ENCODE results near the gene DPH2.

DNA sequence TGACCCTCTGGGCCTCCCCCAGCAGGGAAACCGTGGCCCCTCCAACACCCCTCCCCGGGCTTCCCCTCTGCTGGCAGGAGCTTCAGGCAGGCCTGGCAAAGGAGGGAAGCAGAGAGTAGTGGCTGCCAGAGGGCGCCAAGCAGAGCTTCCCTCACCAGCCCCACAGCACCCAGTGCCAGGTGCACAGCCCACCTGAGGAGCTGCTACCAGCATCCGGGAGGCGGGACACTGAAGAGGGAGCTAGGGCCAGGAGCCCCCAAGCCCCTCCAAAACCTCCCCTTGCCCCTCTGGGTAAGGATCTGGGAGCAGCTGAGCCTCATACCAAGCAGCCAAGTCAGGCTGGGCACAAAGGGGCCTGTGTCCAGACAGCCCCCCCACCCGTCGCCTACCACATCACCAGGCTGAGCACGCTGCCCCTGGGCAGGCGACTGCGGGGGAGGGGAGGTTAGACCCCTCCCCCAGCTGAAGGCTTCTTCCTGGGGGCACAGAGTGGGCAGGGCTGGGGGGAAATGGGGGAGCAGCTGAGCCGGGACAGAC lies 41.2 kb downstream of the DPH2 start:
- TF ChIP-seq, protein P1, sequence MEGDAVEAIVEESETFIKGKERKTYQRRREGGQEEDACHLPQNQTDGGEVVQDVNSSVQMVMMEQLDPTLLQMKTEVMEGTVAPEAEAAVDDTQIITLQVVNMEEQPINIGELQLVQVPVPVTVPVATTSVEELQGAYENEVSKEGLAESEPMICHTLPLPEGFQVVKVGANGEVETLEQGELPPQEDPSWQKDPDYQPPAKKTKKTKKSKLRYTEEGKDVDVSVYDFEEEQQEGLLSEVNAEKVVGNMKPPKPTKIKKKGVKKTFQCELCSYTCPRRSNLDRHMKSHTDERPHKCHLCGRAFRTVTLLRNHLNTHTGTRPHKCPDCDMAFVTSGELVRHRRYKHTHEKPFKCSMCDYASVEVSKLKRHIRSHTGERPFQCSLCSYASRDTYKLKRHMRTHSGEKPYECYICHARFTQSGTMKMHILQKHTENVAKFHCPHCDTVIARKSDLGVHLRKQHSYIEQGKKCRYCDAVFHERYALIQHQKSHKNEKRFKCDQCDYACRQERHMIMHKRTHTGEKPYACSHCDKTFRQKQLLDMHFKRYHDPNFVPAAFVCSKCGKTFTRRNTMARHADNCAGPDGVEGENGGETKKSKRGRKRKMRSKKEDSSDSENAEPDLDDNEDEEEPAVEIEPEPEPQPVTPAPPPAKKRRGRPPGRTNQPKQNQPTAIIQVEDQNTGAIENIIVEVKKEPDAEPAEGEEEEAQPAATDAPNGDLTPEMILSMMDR (IDR thresholded peaks at IDR 0.05): no peak
- no peak for TF ChIP-seq POLR2A (IDR thresholded peaks at IDR 0.05)

Measured in breast epithelium (tissue), 3 donors.